Activated CD4-positive, CD25-positive, alpha-beta regulatory T cell (primary cell): ENCODE measurements around the gene FRMPD2.
"Not testable (repeated sequence)": the region's sequence is repeated elsewhere in the genome, so short reads cannot be mapped to it uniquely, and the experiment has no call there.

ENCODE experiments used
- DNase-seq, 4 experiments: peaks; one replicate each; lab custom pipeline; 2025; lab: John Stamatoyannopoulos, UW

The FRMPD2 gene

DNA sequence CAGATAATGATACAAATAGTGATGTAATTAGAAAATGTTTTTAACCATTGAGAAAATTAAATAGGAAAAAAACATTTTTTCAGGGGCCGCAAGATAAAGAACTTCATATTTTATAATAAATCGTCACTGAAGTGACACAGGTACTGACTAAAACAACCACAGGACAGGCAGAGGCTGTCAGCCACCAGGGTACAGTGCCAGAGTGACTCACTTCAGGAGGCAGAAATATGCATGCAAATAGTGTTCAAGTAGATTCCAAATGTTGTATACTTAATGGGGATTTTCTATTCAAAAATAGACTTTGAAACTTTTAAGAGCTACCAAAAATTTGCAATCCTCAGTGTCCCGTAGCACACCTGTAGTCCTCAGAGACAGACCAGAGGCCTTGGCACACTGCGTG lies 68.6 kb downstream of the FRMPD2 start:
- no peak for DNase-seq

DNA sequence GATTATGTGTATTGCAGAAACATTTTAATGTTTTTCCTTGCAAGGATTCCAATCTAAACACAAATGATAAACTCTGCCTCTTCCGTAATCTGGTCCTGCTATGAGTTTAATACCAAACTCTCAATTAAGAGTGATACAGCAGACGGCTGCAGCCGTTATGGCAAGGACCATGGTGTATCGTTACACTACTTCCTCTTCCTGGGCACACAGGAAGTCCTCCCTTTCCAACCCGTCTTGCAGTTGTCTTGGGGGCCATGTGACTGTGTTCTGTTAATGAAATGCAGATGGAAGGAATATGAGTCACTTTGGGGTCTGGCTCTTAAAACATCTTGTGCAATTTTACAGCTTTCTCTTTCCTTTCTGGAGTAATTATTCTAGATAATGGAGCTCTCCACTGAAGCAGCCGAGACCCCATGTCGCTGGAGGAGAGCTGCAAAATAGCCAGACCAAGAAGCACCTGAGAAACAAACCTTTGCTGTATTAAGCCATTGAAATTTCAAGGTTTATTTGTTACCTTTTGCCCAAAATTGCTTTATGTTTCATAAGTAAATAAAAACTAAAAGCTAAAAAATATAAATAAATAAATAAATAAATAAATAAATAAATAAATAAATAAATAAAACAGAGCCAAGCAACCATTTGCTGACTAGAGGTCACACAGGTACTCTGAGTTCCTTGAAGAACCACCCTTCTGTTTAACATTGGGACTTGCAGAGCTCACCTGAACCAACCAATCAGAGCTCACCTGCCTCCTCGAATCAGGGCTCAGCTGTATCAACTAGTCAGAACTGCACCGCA lies 74.7 kb downstream of the FRMPD2 start:
- DNase-seq, result no peak

DNA sequence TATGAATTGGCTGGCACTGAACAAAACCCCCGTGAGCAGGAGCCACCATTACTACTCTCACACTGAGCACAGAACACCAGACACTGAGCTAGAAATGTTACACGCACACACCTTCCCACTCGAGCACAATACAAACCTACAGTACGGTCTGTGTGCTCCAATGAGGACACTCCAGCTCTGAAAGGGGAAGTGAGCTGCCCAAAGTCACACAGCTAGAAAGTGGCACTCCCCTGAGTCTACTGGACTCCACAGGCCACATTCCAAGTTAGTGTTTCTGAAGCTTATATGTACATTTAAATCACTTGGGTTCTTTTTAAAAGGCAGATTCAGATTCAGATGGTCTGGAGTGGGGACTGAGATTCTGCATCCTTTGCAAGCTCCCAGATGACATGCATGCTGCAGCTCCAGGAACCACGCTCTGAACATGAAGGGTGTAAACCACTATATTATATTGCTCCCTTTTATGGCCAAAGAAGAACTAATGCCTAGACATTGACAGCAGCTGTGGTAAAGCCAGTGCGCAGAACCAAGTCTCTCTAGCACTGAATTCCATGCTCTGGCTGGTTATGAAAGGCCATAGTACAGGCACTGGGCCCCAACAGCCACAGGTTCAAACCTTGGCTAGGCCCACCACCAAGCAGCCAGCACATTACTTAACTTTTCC lies 77.1 kb downstream of the FRMPD2 start:
- no peak for DNase-seq

DNA sequence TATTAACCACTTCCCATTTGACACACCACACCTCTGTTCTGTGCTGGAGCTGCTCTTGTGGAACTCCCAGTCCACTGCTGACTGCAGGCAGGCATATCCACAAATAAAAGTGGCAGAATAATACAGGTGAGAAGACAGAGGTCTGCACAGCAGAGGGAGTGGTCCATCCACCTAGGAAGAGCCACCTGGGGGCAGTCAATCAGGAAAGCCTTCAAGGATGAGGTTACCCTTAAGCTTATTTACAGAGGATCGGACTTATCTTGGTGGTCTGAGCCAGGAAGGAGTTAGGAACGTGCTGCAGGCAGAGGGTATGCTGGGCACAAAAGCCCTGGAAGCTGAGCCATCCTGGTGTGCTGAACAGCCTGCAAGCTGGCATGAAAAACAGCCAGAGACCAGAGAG lies 78.7 kb downstream of the FRMPD2 start:
- no peak for DNase-seq

DNA sequence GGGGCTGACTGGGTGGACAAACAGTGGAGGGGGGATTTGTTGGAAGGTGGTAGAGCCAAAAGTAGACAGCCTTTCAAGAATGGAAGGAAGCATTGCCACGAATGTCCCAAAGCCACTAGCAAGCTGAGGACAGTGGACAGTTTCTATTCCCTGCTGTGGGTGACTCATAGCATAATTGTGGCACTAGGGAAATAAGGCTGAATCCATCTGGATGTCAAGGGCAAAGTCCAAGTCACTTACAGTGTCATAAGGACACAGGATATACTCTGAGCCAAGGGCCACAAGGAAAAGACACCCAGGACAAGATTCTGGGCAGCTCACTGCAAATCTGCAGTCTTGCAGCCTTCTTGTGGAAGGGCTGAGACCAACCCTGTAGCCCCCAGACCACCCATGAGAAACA lies 79.7 kb downstream of the FRMPD2 start:
- DNase-seq, result no peak

DNA sequence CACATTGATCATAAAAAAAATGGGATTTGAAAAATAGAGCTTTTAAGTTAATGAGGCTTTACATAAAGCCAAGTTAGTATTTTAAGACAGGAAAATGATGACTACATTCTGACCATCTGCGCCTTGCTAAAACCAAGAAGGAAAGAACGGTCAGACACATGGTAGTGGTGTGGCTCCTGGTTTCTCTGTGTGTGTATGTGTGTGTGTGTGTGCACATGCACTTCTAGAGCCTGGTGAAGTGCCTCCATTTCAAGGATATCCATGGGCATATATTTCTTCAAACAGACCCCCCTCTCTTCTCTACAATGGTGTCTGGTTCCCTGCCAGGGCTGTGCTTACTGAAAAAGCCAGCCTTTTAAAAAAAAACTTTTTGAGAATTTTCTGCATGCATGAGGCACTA lies 80.9 kb downstream of the FRMPD2 start:
- no peak for DNase-seq

DNA sequence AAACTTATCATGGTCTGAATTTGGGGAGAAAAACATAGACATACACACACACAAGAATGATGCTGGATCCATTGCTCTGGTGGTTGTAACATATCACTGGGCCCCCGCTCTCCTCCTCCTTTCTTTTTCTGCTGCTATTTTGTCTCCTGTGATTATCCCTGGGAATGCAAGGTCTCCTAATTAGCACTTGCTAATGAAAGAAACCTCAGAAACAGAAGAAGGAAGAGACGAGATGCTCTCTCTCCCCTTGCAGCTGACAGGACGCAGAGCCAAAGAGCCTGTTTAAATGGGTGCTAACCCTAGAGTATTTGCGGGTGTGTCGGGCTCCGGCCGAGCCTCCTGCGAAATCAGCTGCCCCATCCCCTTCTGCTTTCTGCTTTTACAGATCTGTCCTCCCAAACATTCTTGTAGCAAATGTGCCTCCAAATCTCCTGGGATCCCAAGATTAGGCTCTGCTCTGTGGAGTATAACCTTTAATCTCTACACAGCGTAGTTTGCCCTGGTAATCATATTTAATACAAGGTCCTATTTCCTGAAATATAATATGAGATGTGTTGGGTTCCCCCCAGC lies 81.5 kb downstream of the FRMPD2 start:
- no peak for DNase-seq

DNA sequence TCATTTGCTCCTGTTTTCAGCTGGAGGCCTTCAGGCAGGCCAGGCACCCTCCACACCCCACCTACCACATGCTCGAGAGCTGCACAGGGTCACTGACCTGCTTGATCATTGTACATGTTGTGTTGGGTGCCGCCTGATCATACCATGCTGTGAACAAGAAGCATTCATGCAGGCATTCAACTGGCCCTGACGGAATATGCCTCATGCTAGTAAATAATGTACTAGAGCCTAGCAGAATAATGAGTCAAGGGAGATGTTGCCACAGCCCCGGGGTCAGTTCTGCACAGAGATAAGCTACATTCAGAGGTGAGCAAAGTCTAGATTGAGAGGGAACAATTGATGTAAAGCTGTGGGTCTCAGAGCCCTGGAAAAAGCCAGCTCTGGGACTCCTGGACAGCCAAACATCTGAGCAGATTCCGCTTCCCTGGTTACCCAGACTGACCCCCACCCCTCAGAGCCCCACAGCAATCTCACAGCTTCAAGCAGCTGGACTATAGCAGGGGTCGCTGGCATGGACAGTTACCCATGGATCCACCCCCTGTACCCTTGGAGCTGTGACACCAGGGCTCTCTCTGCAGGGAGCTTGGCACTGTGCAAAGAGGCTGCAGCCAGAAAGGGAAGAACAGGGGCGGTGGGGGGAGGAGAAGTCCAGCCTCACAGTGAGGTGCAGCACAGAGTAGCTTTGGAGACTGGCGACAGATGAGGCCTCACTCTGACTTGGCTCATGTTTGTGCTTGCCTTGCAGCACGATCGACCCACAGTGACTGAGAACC lies 86.6 kb downstream of the FRMPD2 start:
- no peak for DNase-seq

DNA sequence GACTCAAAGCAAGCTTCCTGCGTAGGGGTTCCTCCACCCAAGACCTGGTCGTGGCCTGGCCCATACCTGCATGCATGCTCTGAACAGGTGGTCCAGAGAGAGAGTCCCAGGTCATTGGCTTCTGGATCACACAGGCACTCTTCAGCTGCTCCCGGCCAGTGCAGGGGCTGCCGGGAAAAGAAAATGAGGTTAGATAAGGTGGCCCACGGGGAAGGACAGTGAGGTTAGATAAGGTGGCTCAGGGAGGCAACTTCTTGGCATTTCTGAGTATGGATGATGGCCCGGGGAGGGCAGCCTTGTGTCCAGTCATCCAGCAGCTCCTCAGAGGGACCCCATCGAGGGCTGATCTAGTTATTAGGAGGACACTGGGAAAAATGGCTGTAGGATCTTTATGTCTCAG lies 87.4 kb downstream of the FRMPD2 start:
- DNase-seq, result no peak

DNA sequence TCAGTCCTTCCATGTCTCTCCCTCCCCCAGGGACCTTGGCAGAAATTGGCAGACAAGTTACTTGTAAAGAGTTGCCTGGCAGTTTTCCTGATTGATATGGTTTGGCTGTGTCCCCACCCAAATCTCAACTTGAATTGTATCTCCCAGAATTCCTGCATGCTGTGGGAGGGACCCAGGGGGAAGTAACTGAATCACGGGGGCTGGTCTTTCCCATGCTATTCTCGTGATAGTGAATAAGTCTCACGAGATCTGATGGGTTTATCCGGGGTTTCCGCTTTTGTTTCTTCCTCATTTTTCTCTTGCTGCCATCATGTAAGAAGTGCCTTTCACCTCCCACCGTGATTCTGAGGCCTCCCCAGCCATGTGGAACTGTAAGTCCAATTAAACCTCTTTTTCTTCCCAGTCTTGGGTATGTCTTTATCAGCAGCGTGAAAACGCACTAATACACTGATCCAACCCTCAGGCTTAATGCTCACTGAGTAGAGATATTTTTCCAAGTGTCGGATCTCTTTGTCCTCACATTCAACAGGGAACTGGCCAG lies 88.2 kb downstream of the FRMPD2 start:
- not testable (repeated sequence) for DNase-seq

DNA sequence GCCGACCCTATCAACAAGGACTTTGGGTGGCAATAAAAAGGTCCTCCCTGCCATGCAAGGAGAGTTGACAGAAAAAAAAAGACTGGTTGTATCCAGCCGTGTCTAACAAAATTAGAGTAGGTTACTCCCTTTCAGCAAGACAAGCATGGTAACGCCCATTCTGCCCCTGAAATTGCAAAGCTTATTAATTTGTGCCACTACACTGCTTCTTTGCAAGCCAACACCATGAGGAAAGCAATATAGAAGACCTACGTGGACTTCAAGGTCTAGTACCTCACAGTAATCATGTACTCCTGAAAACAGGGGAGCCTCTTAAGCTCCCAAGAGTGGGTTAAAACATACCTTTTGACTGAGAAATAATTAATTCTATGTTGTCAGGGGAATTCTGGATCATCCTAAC lies 90.3 kb downstream of the FRMPD2 start:
- DNase-seq, result no peak

DNA sequence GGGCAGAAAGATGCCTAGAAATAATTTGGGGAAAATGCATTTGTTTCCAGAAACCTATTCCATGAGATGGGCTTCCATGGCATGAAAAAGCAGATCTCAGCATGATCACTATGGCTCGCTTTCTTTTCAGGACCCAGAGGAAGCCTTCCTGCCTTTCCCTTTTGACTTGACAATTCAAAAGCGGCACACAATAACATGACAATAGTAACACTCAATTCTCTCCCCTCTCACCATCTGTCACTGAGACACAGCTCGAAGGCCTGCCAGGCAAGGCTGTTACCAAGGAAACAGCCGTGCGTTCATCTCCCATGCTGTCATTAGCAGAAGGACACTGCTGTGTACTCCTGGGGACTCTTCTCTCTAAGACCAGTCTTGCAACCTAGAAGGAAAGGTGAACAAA lies 101.8 kb downstream of the FRMPD2 start:
- not testable (repeated sequence) for DNase-seq

DNA sequence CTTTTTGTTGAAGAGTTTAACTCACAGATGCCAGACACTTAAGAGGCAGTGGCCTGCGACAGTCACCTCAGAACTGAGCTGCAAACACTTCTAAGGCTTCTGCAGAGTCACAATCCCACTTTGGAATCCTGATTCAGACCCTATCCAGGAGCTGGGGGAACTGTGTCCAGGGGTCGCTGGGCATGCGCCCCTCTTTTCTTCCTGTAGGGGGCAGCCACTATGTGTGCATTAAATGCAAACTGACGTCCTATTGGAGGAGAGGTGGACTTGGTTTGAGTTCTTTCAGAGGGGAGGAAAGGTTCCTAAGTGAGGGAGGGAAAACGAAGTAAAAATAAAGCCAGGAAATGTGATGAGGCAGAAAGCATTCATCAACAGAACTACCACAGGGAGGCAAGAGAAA lies 113.8 kb downstream of the FRMPD2 start:
- not testable (repeated sequence) for DNase-seq

DNA sequence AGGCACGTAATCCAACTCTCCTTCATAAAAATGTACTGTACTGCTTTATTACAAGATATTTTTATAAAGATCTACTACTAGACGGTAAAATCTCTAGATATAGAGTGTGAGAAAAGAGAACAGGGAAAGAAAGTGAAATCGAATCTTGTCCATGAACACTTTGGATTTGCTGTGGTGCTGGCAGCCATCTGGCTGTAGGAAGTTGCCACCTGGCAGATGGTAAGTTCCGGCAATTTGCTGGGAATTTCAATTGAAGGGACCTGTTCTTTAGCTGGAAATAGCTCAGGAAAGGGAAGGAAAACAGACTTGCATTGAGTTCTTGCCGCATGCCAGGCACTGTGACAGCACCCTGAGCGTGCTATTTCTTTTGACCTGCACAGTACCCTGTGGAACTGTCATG lies 114.3 kb downstream of the FRMPD2 start:
- not testable (repeated sequence) for DNase-seq

DNA sequence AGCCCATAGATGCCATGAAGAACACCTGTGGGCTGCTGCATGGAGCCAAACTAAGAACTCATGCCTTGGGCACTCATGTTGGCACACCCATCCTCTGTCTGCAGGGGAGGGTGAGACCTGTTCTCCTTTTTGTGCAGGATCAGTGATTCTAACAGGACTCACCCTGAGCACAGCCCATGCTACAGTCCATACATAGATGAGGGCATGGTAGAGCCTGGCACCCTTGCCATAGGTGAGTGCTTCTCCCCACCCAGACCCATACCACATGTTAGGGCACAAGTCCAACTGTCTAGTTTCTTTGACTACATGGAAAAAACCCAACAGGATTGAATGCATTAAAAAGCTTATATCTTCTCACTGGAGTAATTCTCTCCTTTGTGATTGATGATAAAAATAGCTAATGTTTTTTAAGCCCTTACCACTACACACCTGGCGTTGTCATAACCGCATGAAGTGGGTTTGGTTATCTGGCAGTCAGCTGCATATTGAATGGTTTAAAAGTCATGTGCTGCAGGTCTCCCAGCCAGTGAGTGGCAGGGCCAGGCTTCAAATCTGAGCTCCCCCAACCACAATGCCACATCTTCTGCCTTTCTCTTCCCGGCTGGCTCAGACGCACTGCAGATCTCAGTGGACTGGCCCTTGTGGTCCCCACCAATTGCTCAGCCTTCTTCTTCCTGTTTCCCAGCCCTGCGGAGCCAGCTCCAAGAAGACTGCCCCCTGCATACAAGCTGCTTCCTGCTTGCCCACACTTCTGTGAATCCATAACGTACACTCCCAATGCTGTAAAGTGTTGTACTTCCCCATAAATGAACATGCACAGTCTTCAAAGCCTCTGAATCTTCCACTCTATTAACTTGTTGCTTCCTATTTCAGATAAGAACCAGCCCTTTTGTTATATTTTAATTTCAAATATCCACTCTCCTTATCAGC lies 120.0 kb downstream of the FRMPD2 start:
- DNase-seq, result not testable (repeated sequence)

DNA sequence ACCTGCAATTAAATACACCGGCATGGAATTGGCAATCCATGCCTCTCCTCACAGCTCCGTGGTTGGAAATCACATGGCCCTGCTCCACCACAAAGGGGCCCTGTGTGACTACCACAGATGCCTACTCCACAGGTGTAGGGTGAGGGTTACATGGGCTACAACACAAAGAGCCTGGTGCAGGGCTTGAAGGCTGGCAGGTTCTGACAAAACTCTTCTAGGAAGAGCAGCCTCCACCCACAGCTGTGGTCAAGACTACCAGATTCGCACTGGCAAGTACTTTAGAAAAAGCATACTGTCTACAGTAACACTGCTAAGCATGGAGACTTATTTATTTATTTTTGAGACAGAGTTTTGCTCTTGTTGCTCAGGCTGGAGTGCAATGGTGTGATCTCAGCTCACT lies 126.9 kb downstream of the FRMPD2 start:
- not testable (repeated sequence) for DNase-seq

DNA sequence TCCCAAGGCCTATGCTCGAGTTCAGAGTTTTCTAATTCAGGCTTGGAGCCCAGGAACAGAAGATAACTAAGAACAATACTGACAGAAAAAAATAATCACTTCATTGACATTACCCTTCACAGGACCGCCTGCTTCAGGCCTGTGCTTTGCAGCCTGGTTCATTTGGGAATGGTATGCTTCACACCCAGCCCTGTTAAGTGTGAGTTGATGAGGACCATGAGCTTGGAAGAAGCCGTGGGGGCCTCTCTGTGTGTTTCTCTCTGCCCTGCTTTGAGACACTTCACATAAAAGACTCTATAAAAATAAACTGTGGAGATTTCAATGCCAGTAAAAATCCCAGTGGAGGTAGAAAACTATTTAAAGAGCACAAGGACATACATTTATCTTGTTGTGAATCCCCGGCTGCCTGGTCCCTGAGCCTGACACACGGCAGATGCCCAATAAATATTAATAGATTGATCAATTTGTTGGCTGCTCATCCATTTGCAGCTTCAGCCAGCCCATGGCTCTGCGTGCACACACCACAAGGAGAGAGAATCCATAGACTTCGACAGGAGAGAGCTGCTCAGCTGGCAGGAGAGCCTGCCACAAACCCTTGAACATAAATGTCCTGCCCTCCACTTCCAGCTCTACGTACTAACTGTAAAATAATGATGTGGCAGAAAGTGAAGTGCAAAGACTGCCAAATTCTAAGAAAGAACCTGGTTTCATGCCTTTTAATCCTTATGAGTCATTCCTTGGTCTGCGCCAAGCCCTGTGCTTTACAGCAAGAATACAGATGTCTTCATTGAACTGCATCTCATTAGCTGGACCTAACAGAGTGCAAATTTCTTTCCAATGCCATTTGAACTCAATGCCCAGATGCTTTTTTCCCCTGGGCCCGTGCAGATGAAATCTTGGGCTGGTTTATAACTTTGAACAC lies 130.5 kb downstream of the FRMPD2 start:
- DNase-seq, result not testable (repeated sequence)

DNA sequence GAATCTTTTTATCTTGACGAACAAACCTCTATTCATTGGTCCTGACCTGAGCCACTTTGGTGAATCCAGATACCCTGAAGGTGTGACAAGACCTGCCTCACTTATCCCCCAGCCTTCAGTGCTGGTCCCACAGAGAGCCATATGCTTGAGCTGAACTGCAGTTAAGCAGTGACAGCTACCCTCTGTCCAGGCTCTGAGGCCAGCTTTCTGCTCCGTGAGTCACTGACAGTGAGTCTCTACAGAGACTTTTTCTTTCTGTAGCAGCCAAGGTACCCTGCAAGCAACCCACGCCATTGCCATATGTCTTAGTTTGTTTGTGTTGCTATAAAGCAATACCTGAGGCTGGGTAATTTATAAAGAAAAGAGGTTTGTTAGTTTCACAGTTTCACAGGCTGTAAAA lies 133.5 kb downstream of the FRMPD2 start:
- DNase-seq, result not testable (repeated sequence)

DNA sequence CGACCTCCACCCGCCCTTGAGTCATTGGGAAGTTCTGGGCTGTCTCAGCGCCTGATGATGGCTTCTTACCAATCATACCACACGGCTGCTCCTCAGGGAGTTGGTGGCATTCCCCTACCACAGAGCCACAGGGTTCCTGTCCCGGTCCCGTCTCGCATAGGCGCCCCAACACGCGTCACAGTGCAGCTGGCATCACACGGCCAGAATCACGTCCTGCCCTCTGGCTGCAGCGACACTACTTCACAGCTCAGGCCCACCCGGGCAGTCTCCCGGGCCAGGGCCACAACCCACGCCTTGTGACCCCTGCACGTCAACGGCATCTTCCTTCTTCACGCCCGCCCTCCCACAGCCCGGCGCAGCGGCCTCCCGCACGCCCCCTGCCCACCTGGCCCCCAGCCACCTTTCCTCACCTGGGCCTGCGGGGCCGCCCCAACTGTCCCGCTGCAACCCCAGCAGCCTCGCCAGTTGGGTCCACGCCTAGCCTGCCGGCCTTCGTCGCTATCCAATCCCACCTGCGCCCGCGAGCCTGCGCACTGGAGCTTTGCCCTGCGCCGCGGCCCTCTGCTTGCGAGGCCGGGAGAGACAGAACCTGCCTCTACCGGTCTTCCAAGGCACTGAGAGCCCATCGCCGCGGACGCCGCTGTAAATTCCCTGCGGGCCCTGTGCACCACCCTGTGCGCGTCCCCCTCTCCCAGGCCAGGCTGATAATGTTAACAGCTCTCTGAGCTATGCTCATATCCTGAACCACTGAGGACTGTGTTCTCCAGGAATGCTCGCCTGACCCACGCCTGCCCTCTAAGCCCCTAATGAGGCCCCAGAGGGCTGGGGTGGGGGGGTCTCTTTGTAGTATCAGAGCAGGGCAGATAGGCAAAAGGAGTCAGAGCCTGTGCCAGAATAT lies 134.3 kb downstream of the FRMPD2 start:
- not testable (repeated sequence) for DNase-seq
